GM21529 (cell line): Measurements from ENCODE around the gene ARHGAP6.

Source experiments
- ATAC-seq: cut with Tn5 transposase; IDR thresholded peaks from one replicate; pipeline ENCODE4 v1.9.1; 2021; ENCODE audit not compliant: unreplicated experiment

The ARHGAP6 gene

GRCh38 chrX:11430271-11430670 lies 235.4 kb downstream of the ARHGAP6 start:
- no peak for ATAC-seq

GRCh38 chrX:11429538-11430085 lies 236.1 kb downstream of the ARHGAP6 start:
- no peak for ATAC-seq

- no peak for ATAC-seq
Observed at GRCh38 chrX:11427453-11428071, 238.2 kb downstream of the ARHGAP6 start.

GRCh38 chrX:11426712-11427452 lies 238.8 kb downstream of the ARHGAP6 start:
- no peak for ATAC-seq

GRCh38 chrX:11424903-11425674 lies 240.6 kb downstream of the ARHGAP6 start:
- ATAC-seq: no peak

GRCh38 chrX:11423949-11424348 lies 241.8 kb downstream of the ARHGAP6 start:
- ATAC-seq: no peak

GRCh38 chrX:11423362-11423818 lies 242.3 kb downstream of the ARHGAP6 start:
- ATAC-seq: peak; percentile 82

- no peak for ATAC-seq
Observed at GRCh38 chrX:11422525-11422857, 243.2 kb downstream of the ARHGAP6 start.

- no peak for ATAC-seq
Observed at GRCh38 chrX:11421805-11422524, 243.8 kb downstream of the ARHGAP6 start.

GRCh38 chrX:11420851-11421250 lies 244.9 kb downstream of the ARHGAP6 start:
- no peak for ATAC-seq

GRCh38 chrX:11419102-11419501 lies 246.6 kb downstream of the ARHGAP6 start:
- no peak for ATAC-seq

- ATAC-seq: no peak
Observed at GRCh38 chrX:11416600-11416999, 249.1 kb downstream of the ARHGAP6 start.

- ATAC-seq: no peak
Observed at GRCh38 chrX:11414091-11414490, 251.6 kb downstream of the ARHGAP6 start.

- no peak for ATAC-seq
Observed at GRCh38 chrX:11412715-11413623, 252.8 kb downstream of the ARHGAP6 start.

- no peak for ATAC-seq
Observed at GRCh38 chrX:11409957-11410356, 255.8 kb downstream of the ARHGAP6 start.

- no peak for ATAC-seq
Observed at GRCh38 chrX:11408783-11409182, 256.9 kb downstream of the ARHGAP6 start.

GRCh38 chrX:11408109-11408405 lies 257.7 kb downstream of the ARHGAP6 start:
- ATAC-seq: no peak

- ATAC-seq: no peak
Observed at GRCh38 chrX:11407331-11408108, 258.2 kb downstream of the ARHGAP6 start.

- no peak for ATAC-seq
Observed at GRCh38 chrX:11406109-11406765, 259.5 kb downstream of the ARHGAP6 start.
